SK-N-MC (cell line): ENCODE measurements around the gene IGFLR1.

ENCODE experiments used
- DNase-seq: peaks from one replicate; pipeline ENCODE4 v3.0.0-alpha.2; 2011; ENCODE audit warnings: low read depth, low spot score
- H3K27ac ChIP-seq: fragments of 200-600 bp; sonication (generic); 2 replicates; pipeline ENCODE4 v1.5.1; 2016; ENCODE audit warnings: mixed run types
- H3K36me3 ChIP-seq: fragments of 200-600 bp; sonication (generic); 2 replicates; pipeline ENCODE4 v1.6.1; 2017; ENCODE audit warnings: antibody characterized with exemption, low read length, mixed read lengths; ENCODE audit not compliant: insufficient read depth
- H3K4me3 ChIP-seq: fragments of 200-600 bp; sonication (generic); 2 replicates; pipeline ENCODE4 v1.5.1; 2016
- H3K9ac ChIP-seq: fragments of 200-600 bp; sonication (generic); 2 replicates; pipeline ENCODE4 v1.8.0; 2017; ENCODE audit warnings: mixed run types, mixed read lengths; ENCODE audit not compliant: insufficient read length
- H3K9me3 ChIP-seq: fragments of 200-600 bp; sonication (generic); 2 replicates; pipeline ENCODE4 v1.6.1; 2017; ENCODE audit warnings: low read depth, mild to moderate bottlenecking, antibody characterized with exemption, low read length, moderate library complexity, mixed read lengths
- EZH2 ChIP-seq: fragments of 200-600 bp; sonication (generic); IDR thresholded peaks from one replicate; pipeline ENCODE4 v1.6.1; 2017; ENCODE audit warnings: antibody characterized with exemption
- FOXP2 ChIP-seq: optimal IDR thresholded peaks from 2 replicates; pipeline ENCODE3; 2011; ENCODE audit warnings: mild to moderate bottlenecking, moderate library complexity; ENCODE audit not compliant: insufficient read depth; ENCODE audit errors: extremely low read length, control extremely low read depth
- POLR2AphosphoS5 ChIP-seq: IDR thresholded peaks from 2 replicates; pipeline ENCODE4 v1.6.1; 2012; ENCODE audit warnings: mild to moderate bottlenecking, low read depth, low read length, borderline replicate concordance

Gene IGFLR1

DNA sequence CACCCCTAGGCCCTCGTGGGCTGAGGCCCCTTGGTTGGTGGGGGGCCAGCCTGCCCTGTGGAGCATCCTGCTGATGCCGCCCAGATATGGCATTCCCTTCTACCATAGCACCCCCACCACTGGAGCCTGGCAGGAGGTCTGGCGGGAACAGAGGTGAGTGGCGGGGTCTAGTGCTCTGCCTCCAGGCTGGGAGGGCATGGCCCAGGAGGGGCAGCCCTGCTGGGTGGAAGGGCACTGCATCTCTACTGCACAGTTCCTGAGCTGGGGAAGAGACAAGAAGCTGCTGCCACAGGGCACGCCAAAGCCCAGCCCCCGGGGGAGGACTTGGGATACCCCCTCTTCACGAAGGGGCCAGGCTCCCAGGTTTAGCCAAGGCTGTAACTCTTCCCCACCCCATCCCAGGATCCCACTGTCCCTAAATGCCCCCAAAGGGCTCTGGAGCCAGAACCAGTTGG is 26.9 kb downstream of the IGFLR1 start:
- peaks cover 7% of the 10 kb centered on the region; the same call in 1 of the 2 replicates for H3K36me3 ChIP-seq
- H3K9me3 ChIP-seq: no peaks in the 10 kb centered on the region
- DNase-seq: no peak
- no peak overlapping the region for H3K4me3 ChIP-seq
- TF ChIP-seq POLR2AphosphoS5 (no peak), EZH2 (no peak), FOXP2 (no peak)
- H3K9ac ChIP-seq: no peak overlapping the region
- no peak overlapping the region for H3K27ac ChIP-seq

DNA sequence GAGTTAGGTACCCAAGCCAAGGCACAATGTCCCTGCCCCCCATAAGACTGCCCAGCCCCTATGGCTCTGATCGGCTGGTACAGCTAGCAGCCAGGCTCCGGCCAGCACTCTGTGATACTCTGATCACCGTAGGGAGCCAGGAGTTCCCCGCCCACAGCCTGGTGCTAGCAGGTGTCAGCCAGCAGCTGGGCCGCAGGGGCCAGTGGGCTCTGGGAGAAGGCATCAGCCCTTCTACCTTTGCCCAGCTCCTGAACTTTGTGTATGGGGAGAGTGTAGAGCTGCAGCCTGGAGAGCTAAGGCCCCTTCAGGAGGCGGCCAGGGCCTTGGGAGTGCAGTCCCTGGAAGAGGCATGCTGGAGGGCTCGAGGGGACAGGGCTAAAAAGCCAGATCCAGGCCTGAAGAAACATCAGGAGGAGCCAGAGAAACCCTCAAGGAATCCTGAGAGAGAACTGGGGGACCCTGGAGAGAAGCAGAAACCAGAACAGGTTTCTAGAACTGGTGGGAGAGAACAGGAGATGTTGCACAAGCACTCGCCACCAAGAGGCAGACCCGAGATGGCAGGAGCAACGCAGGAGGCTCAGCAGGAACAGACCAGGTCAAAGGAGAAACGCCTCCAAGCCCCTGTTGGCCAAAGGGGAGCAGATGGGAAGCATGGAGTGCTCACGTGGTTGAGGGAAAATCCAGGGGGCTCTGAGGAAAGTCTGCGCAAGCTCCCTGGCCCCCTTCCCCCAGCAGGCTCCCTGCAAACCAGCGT is 27.5 kb downstream of the IGFLR1 start:
- Histone ChIP-seq H3K4me3 (no peak overlapping the region), H3K9me3 (no peaks in the 10 kb centered on the region), H3K9ac (no peak overlapping the region), H3K36me3 (peaks cover 3% of the 10 kb centered on the region; the same call in 1 of the 2 replicates), H3K27ac (no peak overlapping the region)
- DNase-seq: no peak
- TF ChIP-seq FOXP2: no peak
- TF ChIP-seq POLR2AphosphoS5: no peak
- TF ChIP-seq EZH2: no peak

DNA sequence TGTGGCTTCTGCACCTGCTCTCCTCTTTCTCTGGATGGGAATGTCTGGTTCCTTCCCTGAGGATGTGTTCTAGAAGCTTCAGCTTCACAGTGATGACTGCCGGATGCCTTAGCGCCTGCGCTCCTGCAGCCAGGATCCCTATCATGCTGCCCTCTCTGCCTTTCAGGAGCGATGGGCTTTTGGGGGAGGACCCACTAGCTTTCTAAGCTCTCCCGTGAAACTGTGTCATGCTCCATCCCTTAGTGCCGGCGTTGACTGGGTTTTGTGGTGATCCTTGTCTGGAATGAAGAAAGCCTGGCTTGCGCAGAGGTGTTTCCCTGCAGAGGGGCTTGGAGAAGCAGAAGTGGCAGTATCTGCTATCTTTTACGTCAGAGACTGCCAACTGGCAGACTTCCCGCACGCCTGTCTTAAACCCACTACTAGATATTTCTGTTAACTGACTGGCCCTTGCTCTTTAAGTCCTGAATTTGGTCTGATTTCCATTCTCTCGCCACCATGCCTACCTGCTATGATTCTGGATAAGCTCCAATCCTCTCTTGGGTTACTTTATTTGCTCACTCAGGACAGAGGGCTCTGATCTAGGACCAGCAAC is 28.3 kb downstream of the IGFLR1 start:
- no peak overlapping the region for H3K4me3 ChIP-seq
- H3K9ac ChIP-seq: no peak overlapping the region
- no peaks in the 10 kb centered on the region for H3K36me3 ChIP-seq
- no peak for DNase-seq
- no peaks in the 10 kb centered on the region for H3K9me3 ChIP-seq
- no peak overlapping the region for H3K27ac ChIP-seq
- TF ChIP-seq FOXP2 (no peak), EZH2 (no peak), POLR2AphosphoS5 (no peak)

DNA sequence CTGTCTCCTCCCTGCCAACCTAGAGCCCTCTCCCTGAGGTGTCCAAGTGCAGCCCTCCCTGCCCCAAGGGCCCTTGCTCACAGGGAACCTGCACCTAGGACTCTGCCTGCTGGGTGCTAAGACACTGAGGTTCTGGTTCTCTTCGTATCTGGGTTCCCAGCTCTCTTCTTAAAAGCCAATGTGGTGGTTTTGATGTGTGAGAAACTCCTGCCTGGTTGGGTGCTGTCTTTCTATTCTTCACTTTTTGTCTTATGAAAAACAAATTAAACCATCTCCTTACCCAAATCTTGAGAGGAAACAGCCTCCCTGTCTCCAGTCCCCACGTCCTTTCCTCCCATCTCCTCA is 28.8 kb downstream of the IGFLR1 start:
- no peaks in the 10 kb centered on the region for H3K36me3 ChIP-seq
- H3K27ac ChIP-seq: no peak overlapping the region
- no peak overlapping the region for H3K4me3 ChIP-seq
- H3K9ac ChIP-seq: no peak overlapping the region
- no peaks in the 10 kb centered on the region for H3K9me3 ChIP-seq
- DNase-seq: no peak
- TF ChIP-seq FOXP2 (no peak), EZH2 (no peak), POLR2AphosphoS5 (no peak)

DNA sequence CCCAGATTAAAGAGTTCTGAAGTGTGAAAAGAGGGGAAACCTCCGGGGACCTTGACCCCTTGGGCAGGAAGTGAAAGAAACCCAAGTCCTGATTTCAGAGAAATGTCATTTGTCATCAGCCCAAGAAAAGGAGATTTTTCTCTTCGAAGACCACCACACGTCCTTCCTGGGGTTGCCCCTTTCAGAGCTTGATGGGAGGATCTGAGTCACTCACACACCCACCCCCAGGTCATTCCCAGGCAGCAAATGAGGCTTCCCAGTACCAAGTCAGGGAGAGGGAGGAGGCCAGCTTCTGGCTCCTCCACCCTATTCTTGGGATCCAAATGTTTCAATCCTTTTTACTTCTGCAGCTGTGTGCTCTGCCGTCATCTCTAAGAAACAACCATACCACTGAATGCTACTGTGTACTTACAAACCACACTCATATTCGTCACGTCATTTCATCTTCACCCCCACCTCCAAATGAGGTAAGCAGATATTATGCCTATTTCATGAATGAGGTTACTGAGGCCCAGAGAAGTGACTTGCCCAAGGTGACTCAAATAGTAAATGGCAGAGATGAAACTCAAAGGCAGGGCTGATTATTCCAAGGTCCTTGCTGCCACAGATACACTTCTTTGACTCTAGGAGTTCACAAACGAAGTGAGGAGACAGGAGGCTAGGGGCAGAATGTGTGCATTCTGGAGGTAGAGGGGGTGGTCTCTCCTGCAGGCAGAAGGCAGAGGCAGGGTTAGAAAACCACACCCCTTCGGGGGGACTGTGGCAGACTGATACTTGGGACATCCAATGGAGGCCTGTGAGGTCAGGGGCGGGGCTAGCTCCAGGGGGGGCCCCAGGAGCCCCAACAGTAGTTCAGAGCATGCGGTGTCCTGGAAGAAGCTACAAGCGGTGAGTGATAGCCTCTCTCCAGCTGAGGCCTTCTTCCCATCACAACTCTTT is 29.4 kb downstream of the IGFLR1 start:
- TF ChIP-seq POLR2AphosphoS5 (no peak), FOXP2 (no peak), EZH2 (no peak)
- Histone ChIP-seq H3K4me3 (no peak overlapping the region), H3K9ac (no peak overlapping the region), H3K36me3 (no peaks in the 10 kb centered on the region), H3K27ac (no peak overlapping the region), H3K9me3 (no peaks in the 10 kb centered on the region)
- no peak for DNase-seq

DNA sequence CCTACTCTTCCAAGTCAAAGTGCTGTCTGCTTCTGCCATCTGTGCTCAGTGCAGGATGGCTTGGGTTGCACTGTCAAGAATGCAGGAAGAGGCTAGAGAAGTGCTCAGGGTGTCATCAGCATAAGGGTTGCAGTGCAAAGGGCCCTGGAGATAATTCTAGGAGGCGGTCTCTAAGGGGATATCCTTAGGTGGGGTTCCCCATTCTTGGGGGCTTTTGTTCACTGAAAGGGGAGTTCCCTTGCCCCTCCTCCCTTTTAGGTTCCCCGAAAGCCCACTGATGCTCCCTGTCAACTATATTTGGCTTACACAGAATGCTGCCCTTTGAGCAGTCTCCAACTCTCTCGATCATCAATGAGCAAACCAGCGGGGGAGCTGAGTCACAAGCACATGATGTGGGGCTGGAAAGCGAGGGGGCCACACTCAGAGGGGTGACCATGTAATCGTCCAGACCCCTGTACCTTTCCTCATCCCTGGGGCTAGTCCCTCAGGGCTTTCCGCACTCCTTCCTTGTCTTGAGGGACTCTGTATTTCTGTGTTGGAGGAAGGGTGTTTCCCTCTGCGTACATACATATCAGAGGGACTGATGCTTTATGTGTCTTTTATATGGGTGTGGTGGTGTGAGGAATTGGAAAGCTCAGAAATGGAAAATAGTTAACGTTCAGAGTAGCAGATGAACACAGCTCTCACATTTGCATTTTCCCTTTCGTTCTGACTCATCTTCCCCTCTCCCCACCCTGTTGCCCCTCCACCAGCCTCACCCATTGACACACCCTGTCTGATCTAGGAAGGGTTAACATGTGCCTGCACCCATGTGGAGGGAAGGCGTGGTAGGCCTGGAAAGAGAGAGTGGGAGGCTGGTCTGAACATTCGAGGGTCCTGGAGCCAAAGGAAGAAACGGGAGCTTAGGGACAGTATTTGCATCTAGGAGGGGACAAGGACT is 31.2 kb downstream of the IGFLR1 start:
- no peaks in the 10 kb centered on the region for H3K9me3 ChIP-seq
- TF ChIP-seq POLR2AphosphoS5 (no peak), EZH2 (no peak), FOXP2 (no peak)
- no peak overlapping the region for H3K9ac ChIP-seq
- H3K4me3 ChIP-seq: no peak overlapping the region
- H3K36me3 ChIP-seq: no peaks in the 10 kb centered on the region
- H3K27ac ChIP-seq: no peak overlapping the region
- no peak for DNase-seq

DNA sequence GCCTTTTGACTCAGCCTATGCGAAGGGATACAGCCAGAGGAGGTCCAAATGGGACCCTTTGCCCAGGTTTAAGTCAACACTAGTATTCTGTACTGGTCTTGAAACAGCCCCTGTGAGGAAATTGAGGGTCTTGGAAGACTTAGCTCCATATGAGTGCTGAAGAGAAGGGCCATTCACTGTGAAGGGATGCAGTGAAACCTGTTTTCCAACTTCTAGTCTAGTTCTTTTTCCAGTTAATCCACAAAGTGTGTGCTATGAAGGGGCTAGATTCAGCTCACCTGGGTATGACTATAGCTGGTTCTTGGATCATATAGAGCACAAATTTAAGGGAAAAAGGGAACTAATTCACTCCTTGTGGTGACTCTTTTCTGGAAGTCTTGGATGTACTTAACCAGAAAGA is 33.9 kb downstream of the IGFLR1 start:
- Histone ChIP-seq H3K4me3 (no peak overlapping the region), H3K36me3 (no peaks in the 10 kb centered on the region), H3K27ac (no peak overlapping the region), H3K9ac (no peak overlapping the region), H3K9me3 (no peaks in the 10 kb centered on the region)
- TF ChIP-seq FOXP2 (no peak), EZH2 (no peak), POLR2AphosphoS5 (no peak)
- no peak for DNase-seq

DNA sequence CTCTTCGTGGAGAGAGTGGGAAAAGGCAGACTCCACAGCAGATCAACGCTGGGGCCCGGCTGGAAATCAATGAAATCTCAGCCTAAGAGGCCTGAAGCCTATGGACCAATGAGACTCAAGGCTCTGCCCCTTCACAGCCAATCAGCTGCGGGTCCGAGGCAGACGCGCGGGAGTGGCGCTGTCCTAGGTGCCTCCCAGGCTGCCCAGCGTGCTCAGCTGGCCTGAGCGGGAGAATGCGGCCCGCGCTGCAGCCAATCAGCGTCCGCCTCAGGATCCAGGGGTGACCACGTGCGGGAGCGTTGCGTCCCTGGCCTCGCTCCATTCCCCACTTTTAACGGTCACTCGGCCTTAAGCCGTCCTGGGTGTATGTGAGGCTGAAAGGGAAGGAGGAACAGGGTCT is 38.0 kb downstream of the IGFLR1 start, which contains the start of gene ZBTB32:
ZBTB32 (plus strand) TSS at position 341 of the 400 bp plus-strand sequence. CDS start 10,069 bp downstream, outside the sequence.
- H3K9ac ChIP-seq: no peak within 1 kb of the TSS
- H3K4me3 ChIP-seq: no peak within 1 kb of the TSS
- no peaks in the 10 kb centered on the region for H3K36me3 ChIP-seq
- no peaks in the 10 kb centered on the region for H3K9me3 ChIP-seq
- TF ChIP-seq EZH2 (no peak), FOXP2 (no peak), POLR2AphosphoS5 (no peak)
- H3K27ac ChIP-seq: no peak within 1 kb of the TSS
- no peak for DNase-seq
